Right lobe of liver (tissue), 4 donors: ENCODE results near the gene EGF.

ENCODE experiments used
- CTCF ChIP-seq, 4 donors: fragments of 200-600 bp in 3 of 4; fragments of 450-650 bp in 1 of 4; IDR thresholded peaks; one replicate each; pipeline versions ENCODE4 v1.5.1 to v1.8.0; 2016 to 2022; ENCODE audit warnings: antibody characterized with exemption in 4 of 4, mild to moderate bottlenecking in 2 of 4
- POLR2A ChIP-seq: fragments of 450-650 bp; IDR thresholded peaks from one replicate; pipeline ENCODE4 v1.6.1; 2017; ENCODE audit warnings: antibody characterized with exemption, mild to moderate bottlenecking
- donor health status: DM: no; HTN: no; CAD: no.
- donor health status: DM: no; HTN: no; CAD: no.
- donor health status: DM: no; HTN: yes; CAD: no.

GRCh38 chr4:110058677-110059076 lies 146.0 kb downstream of the EGF start:
- TF ChIP-seq CTCF (IDR thresholded peaks at IDR 0.05) (no peak), POLR2A (no peak)
